ENCODE results near the gene IFITM2. TPM values are rescaled to one million over a fixed set of nuclear protein-coding genes. Genes with fewer than 3 reads are reported as not detected.
"Not testable (repeated sequence)": the region's sequence is repeated elsewhere in the genome, so short reads cannot be mapped to it uniquely, and the experiment has no call there.

Gene IFITM2
- total RNA-seq, 2 donors from 2014 or later, result 96.6 to 149 TPM

DNA sequence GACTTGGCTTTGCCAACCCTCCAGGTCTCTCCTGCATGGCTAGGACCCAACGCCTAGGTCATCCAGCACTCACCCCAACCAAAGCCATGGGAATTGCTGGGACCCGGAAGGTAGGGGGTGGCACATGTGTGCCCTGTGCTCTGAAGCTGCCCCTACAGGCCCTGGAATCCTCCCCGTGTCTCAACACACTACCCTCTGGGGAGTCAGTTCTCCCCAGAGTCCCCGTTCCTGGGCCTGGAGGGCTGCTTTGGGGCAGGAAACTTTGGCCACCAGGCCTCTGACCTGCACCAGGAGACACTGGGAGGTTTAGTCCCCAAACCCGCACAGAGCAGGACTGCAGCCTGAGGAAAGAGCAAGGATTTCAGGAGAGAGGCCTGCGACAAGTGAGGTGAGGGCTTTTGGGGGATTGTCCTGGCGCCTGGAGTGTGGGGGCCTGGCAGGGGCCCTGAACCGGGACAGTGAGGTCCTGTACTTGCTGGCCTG, 5.7 kb downstream of the IFITM2 start:
- no peak for DNase-seq (ENCODE audit: low spot score)

DNA sequence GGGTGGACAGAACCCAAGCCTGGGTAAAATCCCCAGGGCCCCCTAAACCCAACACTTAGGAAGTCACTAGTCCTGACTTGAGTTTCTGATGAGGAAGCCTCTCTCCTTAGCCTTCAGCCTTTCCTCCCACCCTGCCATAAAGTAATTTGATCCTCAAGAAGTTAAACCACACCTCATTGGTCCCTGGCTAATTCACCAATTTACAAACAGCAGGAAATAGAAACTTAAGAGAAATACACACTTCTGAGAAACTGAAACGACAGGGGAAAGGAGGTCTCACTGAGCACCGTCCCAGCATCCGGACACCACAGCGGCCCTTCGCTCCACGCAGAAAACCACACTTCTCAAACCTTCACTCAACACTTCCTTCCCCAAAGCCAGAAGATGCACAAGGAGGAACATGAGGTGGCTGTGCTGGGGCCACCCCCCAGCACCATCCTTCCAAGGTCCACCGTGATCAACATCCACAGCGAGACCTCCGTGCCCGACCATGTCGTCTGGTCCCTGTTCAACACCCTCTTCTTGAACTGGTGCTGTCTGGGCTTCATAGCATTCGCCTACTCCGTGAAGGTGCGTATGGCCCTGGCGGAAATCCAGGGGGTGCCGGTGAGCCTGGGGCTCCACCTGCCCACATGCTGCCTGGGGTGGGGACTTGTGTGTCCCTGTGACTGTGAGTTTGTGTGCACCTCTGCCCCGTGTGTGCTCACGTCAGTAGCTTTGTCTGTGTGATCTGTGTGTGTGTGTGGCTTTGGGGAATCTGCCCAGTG, 6.4 kb downstream of the IFITM2 start, which contains the start of gene IFITM1:
IFITM1 (plus strand) TSS at position 254 of the 767 bp plus-strand sequence; CDS start at position 385, 131 bp downstream.
- Histone ChIP-seq H3K4me1 (replicated peaks) (peaks cover 16% of the 10 kb centered on the region), H3K36me3 (no peaks in the 10 kb centered on the region), H3K27ac (peak within 1 kb of the TSS; percentile 84 to 86), H3K9me3 (no peaks in the 10 kb centered on the region), H3K27me3 (replicated peaks; ENCODE audit: insufficient read depth) (no peaks in the 10 kb centered on the region), H3K4me3 (peak within 1 kb of the TSS; percentile 25 to 41)
- TF ChIP-seq POLR2AphosphoS5 (IDR thresholded peaks at IDR 0.05) (peak; percentile 89), POLR2A (IDR thresholded peaks at IDR 0.05) (peak; percentile 93)
- TF ChIP-seq, protein P1, sequence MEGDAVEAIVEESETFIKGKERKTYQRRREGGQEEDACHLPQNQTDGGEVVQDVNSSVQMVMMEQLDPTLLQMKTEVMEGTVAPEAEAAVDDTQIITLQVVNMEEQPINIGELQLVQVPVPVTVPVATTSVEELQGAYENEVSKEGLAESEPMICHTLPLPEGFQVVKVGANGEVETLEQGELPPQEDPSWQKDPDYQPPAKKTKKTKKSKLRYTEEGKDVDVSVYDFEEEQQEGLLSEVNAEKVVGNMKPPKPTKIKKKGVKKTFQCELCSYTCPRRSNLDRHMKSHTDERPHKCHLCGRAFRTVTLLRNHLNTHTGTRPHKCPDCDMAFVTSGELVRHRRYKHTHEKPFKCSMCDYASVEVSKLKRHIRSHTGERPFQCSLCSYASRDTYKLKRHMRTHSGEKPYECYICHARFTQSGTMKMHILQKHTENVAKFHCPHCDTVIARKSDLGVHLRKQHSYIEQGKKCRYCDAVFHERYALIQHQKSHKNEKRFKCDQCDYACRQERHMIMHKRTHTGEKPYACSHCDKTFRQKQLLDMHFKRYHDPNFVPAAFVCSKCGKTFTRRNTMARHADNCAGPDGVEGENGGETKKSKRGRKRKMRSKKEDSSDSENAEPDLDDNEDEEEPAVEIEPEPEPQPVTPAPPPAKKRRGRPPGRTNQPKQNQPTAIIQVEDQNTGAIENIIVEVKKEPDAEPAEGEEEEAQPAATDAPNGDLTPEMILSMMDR (IDR thresholded peaks at IDR 0.05), result no peak
- WGBS, result 21% methylated on average over 18 of the region's 18 CpGs
- intact Hi-C loops (cut with DNase I), result no loop called here
- peak; percentile 55 for DNase-seq (ENCODE audit: low spot score)

More for the DNA sequence above, 5.7 kb downstream of the IFITM2 start:
- WGBS, result 40% methylated on average over 8 of the region's 8 CpGs
- intact Hi-C loops (cut with DNase I), result no loop called here
- Histone ChIP-seq H3K4me3 (peak overlapping the region in 1 of 2 donors; percentile 41), H3K4me1 (replicated peaks) (peaks cover 16% of the 10 kb centered on the region), H3K27me3 (replicated peaks; ENCODE audit: insufficient read depth) (no peaks in the 10 kb centered on the region), H3K9me3 (no peaks in the 10 kb centered on the region), H3K27ac (peak overlapping the region; percentile 84 to 86), H3K36me3 (no peaks in the 10 kb centered on the region)
- TF ChIP-seq POLR2A (IDR thresholded peaks at IDR 0.05) (no peak), POLR2AphosphoS5 (IDR thresholded peaks at IDR 0.05) (no peak)
- TF ChIP-seq, protein P1 (IDR thresholded peaks at IDR 0.05), result no peak

DNA sequence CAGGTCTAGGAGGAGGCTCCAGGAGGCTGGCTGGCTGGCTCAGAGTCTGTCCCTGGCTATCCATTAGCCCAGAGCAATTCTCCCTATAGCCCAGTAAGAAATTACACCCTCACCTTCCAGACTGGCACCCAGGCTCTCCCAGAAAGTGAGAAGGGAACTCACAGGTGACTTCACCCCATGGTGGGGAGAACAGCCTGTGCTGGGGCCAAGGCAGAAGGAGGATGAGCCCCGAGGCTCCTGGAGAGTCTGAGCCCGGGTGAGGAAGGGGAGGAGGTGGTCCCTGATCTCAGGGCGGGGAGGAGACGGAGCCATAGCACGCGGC, 6.9 kb downstream of the IFITM2 start:
- Histone ChIP-seq H3K4me1 (replicated peaks) (peaks cover 16% of the 10 kb centered on the region), H3K27ac (peak overlapping the region; percentile 84 to 86), H3K4me3 (peak overlapping the region; percentile 25 to 41)
- intact Hi-C loops (cut with DNase I); H3K9me3 ChIP-seq; H3K36me3 ChIP-seq; H3K27me3 ChIP-seq (replicated peaks; ENCODE audit: insufficient read depth); DNase-seq (ENCODE audit: low spot score): not testable (repeated sequence)
- WGBS, result 36% methylated on average over 6 of the region's 6 CpGs
- peak; percentile 5 for TF ChIP-seq POLR2A (IDR thresholded peaks at IDR 0.05)

DNA sequence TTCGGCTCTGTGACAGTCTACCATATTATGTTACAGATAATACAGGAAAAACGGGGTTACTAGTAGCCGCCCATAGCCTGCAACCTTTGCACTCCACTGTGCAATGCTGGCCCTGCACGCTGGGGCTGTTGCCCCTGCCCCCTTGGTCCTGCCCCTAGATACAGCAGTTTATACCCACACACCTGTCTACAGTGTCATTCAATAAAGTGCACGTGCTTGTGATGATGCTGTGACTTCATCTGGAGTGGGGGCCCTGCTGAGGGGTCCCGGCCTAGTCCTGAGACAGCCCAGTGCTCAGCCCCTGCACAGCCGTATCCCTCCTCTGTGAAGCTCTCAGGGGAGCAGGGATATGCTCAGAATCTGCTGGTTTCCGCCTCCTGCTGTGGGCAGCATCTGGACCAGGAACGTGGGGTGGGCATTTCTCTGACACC, 7.5 kb downstream of the IFITM2 start:
- intact Hi-C loops (cut with DNase I), result no loop called here
- TF ChIP-seq POLR2A (IDR thresholded peaks at IDR 0.05) (no peak), POLR2AphosphoS5 (IDR thresholded peaks at IDR 0.05) (no peak)
- TF ChIP-seq, protein P1 (IDR thresholded peaks at IDR 0.05), result no peak
- 63% methylated on average over 9 of the region's 9 CpGs for WGBS
- H3K27me3 ChIP-seq (replicated peaks; ENCODE audit: insufficient read depth), result no peaks in the 10 kb centered on the region
- peak overlapping the region; percentile 8 to 41 for H3K4me3 ChIP-seq
- DNase-seq (ENCODE audit: low spot score), result no peak
- no peaks in the 10 kb centered on the region for H3K9me3 ChIP-seq
- H3K36me3 ChIP-seq, result no peaks in the 10 kb centered on the region
- H3K4me1 ChIP-seq (replicated peaks), result peaks cover 16% of the 10 kb centered on the region
- peak overlapping the region; percentile 84 to 86 for H3K27ac ChIP-seq

DNA sequence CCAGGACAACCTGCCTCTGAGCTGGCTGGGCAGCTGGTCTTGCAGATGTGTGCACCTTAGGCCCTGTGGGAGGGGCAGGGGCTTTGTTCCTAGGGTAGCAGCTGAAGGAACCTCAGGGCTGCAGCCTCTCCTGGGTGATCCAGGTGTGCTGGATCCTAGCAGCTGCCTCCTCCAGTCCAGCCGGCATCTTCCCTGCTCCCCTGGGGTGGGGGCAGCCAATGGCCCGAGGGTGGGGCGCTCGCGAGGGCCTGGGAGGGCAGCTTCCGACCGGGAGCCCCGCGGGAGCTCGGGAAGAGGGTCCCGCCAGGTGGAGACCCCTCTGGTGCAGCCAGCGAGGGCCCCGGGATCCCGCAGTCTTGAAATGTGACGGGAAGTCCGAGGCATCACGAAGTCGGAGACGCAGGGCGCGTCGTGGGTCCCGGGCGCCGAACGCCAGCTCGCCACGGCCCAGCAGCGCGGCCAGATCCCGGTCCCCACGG, 7.9 kb downstream of the IFITM2 start:
- Histone ChIP-seq H3K4me1 (replicated peaks) (peaks cover 16% of the 10 kb centered on the region), H3K27ac (peak overlapping the region; percentile 37 to 86), H3K4me3 (peak overlapping the region; percentile 8 to 41), H3K36me3 (no peaks in the 10 kb centered on the region), H3K27me3 (replicated peaks; ENCODE audit: insufficient read depth) (no peaks in the 10 kb centered on the region), H3K9me3 (no peaks in the 10 kb centered on the region)
- DNase-seq (ENCODE audit: low spot score), result no peak
- intact Hi-C loops (cut with DNase I), result no loop called here
- 61% methylated on average over 32 of the region's 32 CpGs for WGBS
- no peak for TF ChIP-seq POLR2AphosphoS5 (IDR thresholded peaks at IDR 0.05)
- no peak for TF ChIP-seq POLR2A (IDR thresholded peaks at IDR 0.05)
- TF ChIP-seq, protein P1 (IDR thresholded peaks at IDR 0.05), result no peak
